Stimulated activated CD4-positive, alpha-beta T cell treated with anti-CD3 and anti-CD28 coated beads, Interleukin-1b, Interleukin-23, amount 100 ng/mL, for 48 hours (primary cell): ENCODE results near the gene CPSF2.
"Not testable (repeated sequence)": the region's sequence is repeated elsewhere in the genome, so short reads cannot be mapped to it uniquely, and the experiment has no call there.

Source experiments
- DNase-seq: peaks from one replicate; pipeline ENCODE4 v3.0.0-alpha.2; 2020

CPSF2 gene

DNA sequence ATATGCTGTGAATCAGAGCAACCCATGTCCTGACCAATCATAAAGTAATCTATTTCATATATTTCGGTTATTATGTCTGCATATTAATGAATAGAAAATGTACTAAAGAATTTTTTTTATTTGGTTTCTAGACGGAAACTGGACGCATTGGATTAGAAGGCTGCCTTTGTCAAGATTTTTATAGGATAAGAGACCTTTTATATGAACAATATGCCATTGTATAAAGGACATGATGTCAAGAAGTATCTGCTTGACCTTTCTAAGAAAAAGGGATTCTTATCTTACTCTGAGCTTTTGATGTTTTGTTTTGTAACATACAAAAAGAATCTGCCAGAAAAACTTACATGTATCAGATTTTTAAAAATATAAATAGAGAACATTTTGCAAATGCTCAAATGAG, 39.8 kb downstream of the CPSF2 start:
- DNase-seq, result no peak

DNA sequence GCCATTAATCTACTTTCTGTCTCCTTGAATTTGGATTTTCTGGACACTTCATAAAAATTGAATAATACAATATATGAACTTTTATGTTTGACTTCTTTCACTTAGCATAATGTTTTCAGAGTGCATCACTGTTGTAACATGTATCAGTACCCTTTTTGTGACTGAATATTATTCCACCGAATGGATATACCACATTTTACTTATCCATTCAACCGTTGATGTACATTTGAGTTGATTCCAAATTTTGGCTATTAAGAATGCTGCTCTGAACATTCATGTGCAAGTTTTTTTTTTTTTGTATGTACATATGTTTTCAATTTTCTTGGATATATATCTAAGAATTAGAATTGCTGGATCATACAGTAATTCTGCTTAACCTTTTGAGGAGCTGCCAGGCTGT, 43.2 kb downstream of the CPSF2 start:
- no peak for DNase-seq

DNA sequence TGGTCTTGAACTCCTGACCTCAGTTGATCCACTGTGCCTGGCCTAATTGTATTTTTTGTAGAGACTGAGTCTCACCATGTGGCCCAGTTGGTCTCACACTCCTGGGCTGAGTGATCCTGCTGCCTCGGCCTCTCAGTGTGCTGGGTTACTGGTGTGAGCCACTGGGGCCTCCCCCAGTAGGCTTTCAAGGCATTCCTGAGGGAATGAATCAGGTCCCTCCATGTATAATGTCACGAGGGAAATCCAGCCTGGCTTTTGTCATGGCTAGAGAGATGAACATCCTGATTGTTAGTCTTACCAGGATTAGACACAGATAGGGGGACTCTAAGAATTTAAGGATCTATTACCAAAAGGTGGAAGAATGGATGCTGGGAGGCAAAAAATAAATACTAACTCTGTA, 51.9 kb downstream of the CPSF2 start:
- DNase-seq, result no peak

DNA sequence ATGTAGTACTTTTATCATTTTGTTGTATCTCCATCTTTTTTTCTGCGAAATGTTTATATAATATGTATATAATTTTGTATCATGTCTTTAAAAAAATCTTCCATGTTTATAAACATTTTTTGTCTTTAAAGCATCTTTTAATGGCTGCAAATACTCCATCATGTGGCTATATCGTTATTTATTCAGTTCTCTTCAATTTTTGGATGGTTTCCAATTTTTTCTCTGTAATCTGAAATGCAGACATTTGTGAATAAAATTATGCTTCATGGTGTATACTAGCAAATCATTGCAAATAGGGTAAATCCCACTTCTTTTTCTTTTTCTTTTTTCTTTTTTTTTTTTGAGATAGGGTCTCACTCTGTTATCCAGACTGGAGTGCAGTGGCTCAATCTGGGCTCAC, 54.0 kb downstream of the CPSF2 start:
- no peak for DNase-seq

DNA sequence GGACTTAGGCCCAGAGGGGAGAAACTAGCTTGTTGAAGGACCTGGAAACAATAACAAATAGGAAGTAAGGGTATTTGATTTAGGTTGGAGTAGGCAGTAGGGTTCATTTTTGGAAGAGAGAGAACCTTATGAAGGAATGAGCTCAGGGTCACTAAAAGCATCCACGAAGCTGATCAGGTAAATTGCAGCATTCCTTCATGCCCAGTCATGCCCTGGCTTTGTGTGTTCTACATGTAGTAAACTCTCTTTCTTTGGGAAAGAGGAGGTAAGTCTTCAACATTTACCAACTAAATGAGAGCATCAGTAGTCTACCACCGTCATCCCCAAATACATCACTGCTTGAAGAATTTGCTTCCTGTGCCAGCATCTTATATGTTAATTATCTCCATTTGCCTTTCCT, 54.7 kb downstream of the CPSF2 start:
- DNase-seq, result no peak

DNA sequence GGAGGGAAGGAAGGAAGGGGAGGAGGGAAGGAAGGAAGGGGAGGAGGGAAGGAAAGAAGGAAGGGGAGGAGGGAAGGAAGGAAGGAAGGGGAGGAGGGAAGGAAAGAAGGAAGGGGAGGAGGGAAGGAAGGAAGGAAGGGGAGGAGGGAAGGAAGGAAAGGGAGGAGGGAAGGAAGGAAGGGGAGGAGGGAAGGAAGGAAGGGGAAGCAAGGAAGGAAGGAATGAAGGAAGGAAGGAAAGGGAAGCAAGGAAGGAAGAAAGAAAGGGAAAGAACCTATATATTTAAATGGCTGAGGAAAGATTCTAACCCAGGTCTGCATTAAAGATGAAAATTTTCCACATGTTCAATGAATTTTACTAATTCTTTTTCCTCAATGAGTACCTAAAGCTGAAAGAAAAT, 57.4 kb downstream of the CPSF2 start:
- DNase-seq, result not testable (repeated sequence)

DNA sequence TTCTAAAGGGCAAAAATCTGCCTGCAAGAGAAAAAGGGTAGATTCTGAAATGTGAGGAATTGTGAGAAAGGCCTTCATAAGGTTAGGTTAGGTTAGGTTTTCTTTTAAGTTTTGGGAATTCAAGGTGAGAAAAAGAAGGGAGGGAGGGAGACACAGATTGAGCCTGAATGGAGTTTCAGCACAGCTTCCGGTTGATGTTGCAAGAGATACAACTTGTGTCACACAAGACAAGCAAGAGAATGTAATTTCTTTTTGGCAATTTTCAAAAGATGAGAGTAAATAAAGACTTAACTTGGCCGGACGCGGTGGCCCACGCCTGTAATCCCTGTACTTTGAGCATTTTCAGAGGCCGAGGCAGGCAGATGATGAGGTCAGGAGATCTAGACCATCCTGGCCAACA, 63.8 kb downstream of the CPSF2 start:
- DNase-seq, result no peak

DNA sequence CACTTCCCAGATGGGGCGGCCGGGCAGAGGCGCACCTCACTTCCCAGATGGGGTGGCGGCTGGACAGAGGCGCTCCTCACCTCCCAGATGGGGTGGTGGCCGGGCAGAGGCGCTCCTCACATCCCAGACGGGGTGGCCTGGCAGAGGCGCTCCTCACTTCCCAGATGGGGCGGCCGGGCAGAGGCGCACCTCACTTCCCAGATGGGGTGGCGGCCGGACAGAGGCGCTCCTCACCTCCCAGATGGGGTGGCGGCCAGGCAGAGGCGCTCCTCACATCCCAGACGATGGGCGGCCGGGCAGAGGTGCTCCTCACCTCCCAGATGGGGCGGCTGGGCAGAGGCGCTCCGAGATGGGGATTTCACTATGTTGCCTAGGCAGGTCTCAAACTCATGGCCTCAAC, 65.8 kb downstream of the CPSF2 start:
- not testable (repeated sequence) for DNase-seq

DNA sequence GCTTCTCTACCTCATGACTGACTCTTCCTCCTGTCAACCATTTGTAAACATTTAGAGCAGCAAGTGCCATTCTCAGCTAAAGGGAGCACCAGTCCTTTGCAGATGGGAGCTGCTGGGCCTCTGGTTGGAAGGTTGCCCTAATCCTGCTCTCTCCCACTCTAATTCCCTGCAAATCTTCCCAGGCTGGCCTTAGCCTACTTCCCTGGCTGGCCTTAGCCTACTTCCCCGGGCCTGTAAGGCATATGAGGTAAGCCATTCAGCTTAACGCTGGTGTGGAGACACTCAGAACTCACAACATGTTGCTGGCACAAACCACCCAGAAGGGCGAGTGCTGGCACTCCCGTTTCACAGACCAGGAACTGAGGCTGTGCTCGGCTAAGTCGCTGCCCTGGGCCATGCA, 69.0 kb downstream of the CPSF2 start:
- DNase-seq, result no peak

DNA sequence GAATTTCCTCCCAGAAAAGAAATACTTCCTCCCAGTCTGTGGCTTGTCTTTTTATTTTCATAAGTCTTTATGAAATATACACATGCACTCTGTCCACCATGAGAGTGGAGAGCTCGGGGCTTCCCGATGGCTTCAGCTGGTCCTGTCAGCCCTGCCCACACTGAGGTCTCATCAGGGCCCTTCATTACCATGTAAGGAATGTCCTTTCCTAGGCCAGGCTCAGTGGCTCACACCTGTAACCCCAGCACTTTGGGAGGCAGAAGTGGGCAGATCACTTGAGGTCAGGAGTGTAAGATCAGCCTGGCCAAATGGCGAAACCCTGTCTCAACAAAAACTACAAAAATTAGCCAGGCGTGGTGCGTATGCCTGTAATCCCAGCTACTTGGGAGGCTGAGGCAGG, 77.0 kb downstream of the CPSF2 start:
- no peak for DNase-seq

DNA sequence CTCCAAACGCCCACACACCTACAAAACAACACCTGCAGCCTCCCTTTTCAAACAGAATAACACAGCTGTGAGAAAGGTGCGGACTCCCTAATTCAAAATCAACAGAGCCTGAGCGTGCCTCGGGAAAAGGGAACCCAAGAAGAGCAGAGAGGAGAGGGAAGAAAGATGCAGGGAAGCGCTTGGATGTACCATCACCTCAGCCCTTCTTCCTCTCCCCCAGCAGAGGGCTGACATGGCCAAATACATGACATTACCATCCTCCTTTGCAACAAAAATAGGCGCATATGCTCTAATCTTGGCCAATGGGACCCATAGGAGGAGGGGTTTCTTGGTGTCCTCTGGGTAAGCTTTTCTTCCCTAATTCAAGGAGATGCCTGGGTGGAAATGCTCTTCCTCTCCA, 78.0 kb downstream of the CPSF2 start:
- DNase-seq, result no peak

DNA sequence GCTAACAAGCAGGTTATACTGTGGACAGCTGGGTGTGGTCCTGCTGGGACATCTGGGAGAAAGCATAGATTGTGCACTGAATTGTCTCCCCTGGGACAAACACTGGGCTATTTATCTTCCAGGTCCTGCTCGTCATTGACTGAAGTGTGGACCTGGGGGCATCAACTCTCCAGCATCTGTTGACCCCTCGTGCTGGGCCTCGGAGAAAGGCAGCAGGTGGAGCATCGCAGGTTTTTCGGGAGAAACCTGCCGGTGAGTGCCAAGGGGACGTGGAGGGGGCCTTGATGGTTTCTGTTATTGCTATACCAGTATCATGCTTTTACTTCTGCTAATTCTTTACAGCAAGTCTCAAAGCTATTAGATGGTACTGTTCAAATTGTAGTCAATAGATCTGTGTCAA, 81.3 kb downstream of the CPSF2 start:
- no peak for DNase-seq

DNA sequence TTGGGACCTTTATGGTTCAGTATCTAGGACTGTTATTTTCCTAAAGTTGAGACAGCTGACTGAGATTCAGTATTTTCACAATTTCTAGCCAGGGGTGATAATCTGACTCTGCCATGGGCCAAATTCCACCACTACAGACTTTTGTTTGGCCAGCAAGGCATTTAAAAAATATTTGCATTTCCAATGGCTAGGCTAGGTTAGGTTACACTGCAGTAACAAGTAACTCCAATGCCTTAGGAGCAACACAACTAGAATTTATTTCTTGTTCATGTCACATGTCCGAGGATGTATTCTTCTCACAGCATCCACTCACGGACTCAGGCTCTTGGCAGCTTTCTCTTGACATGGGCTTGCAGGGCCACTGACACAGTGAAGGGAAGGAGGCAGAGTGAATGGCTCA, 83.0 kb downstream of the CPSF2 start:
- DNase-seq, result no peak

DNA sequence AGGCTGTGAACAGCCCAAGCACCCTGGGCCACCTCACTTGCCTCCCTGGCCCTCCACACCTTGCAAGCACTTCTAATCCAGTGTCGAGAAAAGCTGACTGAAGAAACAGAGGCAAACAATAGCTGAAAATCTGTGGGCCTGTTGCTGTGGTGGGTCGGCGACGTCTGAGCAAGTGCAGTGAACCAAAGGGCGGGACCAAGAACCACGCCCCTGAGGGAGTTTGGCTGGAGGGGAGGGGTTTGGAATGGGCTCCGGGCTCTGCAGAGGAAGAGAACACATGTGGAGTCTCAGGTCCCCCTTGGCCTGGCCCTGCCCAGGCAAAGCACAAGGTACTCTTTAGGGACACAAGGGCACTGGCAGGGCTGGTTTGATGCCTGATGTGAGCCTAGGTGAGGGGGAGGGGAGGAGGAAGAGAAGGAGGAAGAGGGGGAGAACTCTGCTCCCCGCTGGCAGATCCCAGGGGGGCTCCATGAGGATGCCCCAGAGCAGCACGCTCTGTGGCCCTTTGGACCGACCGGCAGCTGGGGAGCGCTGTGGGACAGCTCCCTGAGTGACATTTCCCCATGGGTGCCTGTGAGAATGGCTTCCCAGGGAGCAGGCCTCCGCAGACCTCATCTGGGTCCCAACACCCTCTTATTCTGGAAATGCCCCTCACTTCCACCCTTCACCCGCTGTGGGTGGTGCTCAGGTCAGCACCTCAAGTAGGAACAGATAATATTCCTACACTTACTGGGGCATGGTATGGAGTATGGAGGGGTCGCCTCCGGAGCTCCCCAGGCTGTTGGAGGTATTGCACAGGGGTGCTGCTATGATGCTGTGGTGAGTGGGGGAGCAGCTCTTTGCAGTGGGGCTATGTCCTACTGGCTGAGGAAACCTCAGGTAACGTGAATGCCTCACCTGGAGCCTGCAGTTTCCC, 85.5 kb downstream of the CPSF2 start:
- DNase-seq, result no peak

DNA sequence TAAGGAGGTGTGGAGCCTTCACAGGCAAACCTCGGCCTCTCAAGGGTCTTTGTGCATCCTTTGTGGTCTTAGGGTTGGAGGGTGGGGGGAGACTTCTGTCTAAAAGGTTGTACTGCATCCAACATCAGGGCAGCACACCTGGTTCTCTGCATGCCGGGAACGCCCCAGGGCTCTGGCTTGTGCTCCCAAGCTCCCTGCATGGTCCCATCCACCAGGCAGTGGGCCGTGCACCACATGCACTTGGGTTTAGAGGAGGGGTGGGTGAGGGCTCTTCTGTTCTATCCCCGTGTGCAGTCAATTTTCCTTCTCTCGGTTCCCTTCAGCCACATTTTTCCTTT, 86.1 kb downstream of the CPSF2 start:
- no peak for DNase-seq

DNA sequence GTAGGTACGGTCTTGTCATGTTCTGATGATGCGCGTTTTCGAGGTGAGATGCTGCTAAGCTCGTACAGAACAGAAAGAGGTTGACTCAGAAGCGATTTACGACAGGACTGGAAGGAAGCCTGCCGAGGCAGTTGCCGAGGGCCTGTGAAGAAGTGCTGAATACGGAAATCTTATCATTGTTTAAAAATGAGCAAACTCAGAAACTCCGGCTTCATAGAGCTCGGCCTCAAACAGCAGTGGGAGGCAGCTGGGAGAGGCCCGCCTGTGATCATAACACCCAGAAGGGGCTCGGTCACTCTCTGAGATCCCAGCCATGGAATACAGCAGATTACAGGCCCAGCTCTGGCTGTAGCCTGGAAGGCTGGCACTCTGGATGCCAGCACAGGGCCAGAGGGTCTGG, 87.4 kb downstream of the CPSF2 start:
- no peak for DNase-seq

DNA sequence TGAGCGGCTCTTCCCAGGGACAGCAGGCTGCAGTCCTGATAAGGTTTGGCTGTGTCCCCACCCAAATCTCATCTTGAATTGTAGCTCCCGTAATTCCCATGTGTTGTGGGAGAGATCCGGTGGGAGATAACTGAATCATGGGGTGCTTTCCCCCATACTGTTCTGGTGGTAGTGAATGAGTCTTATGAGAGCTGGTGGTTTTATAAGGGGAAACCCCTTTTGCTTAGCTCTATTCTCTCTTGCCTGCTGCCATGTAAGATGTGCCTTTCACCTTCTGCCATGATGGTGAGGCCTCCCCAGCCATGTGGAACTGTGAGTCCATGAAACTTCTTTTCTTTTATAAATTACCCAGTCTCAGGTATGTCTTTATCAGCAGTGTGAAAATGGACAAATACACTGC, 91.4 kb downstream of the CPSF2 start:
- DNase-seq, result not testable (repeated sequence)

DNA sequence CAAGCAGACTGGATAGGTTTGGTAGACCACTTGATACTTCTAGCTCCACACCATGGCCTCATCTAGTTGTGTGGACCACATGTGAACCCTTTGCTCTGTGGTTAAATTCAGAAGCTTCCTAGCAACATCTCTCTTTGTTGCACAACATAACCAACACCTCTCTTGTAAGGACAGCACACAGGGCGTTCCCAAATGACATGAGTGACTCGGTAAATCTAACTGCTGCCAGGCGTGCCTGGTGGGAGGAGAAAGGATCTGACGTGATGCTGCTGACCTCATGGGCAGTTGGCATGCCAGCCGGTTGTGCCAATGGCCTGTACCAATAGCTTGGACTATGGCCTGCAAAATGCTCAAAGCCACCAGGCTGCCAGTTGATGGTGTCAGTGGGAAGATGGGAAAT, 93.8 kb downstream of the CPSF2 start:
- DNase-seq, result no peak

DNA sequence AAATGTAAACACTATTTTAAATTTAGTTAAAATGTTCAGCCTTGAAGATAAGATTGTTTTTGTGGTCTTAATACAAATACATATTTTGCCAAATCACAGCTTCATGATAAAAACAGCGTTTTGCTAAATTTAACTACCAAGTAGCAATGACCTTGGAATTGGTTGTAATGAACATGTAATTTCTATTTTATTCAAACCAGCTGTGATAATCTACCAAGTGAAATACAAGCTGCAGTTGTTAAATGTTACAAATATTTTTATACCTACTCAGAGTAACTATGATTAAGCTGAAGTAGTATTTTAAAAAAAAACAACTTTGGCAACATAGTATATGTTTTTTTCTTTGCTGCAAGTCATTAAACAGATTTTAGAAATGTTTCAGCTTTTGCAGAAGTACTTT, 96.2 kb downstream of the CPSF2 start:
- no peak for DNase-seq
